UCSD-AML1 (cell line): ENCODE measurements around the gene CHRNB4.
"Not testable (repeated sequence)": the region's sequence is repeated elsewhere in the genome, so short reads cannot be mapped to it uniquely, and the experiment has no call there.

Experiments used
- DNase-seq: peaks from one replicate; lab custom pipeline; 2025; ENCODE audit not compliant: unreplicated experiment; lab: John Stamatoyannopoulos, UW

Gene CHRNB4

DNA sequence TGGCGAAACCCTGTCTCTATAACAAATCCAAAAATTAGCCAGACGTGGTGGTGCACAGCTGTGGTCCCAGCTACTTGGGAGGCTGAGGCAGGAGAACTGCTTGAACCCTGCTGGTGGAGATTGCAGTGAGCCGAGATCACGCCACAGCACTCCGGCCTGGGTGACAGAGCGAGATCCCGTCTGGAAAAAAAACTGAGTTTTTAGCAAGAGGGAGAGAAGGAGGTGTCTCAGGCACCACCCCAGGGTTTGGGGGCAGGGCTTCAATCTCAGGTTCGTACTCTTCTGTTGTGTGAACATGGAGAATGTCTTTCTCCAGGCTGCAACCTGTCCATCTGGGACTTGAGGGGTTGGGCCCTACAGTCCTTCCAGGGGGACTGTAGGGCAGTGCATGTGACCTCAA, 22.9 kb downstream of the CHRNB4 start:
- no peak for DNase-seq

DNA sequence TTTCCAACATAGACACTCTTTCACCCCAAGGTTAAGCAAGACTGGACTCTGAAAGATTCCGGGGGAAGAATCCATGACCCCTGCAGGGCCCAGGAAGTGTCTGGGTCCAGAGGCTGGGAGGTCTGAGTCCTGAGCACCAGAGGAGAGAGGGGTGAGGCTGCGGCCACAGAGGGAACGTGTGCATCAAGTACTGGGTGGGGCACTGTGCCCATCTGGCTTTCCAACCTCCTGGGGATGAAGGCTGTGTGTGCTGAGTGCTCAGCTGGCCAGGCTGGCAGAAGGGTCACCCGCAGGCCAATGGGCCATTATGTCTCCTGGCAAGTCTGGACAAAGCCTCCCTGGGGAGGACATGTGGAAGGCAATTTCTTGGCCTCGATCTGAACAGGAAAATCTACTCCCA, 23.5 kb downstream of the CHRNB4 start:
- DNase-seq: no peak

DNA sequence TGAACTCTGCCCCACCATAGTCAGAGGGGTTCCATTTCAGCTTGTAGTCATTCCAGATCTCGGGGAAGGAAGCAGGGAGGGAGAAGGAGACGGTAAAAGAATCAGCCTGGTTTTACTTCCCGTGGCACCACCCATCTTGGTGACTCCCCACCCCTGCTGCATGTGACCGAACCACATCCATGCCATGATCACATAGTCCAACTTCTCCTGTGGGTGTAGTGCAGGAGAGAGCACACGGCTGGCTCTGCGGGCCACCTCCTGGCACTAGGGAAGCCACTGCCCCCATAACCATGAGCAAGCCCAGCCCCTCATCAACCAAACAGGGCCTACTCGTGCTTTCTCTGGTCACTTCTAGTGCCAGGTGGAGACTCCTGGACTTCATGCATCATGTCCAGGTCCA, 23.9 kb downstream of the CHRNB4 start:
- no peak for DNase-seq

DNA sequence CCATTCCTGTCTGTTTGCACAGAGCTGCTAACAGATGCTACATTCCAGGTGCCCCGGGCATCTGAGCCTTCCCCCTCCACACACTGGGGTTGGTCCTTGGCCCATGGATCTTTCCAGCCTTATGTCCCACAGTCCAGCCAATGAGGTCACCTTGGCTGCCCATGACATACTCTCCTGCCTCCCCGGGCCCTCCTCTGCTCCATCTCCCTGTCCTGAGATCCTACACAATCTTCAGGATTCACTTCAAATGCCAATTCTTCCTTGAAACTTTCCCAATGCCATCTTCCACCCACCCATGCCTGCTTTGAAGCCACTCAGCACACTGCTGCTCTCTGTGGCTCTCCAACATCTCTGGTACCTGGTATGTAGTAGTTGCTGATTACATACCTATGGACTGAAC, 24.5 kb downstream of the CHRNB4 start:
- DNase-seq: no peak

DNA sequence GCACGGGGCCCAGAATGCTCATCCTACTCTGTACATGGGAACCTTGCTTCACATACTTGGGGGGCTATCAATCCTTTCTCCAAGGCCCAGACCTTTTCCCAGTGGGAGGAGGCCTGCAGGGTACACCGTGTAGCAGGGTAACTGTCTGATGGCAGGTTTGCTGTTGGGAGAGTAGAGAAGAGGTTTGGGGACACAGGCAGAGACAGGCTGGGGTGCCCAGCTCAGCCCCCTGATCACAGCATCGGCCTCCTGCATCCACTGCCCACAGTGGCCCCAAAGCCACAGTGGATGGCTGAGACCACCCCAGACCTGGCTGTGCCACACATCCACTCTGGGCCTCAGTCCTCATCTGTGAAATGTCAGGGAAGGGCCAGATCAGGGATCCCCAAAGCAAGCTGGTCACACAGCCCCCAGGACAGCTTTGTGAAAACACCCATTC, 25.8 kb downstream of the CHRNB4 start:
- no peak for DNase-seq

DNA sequence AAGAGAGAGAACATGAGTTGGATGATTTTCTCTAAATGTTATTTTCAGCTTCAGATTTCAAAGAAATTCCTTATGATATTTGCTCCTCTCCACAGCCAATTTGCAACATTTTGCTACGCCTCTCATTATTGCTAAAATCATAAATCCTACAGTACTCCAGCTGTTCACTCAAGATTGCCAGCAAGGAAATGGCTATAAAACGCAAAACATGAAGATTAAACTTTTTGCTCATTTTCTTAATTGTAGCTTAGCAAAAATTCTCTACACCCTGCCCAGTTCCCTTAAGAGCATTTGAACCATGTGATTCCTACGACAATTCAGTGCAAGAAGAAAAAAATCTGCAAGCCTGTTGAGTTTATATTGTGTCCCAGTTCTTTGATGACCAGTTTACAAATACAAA, 27.0 kb downstream of the CHRNB4 start:
- DNase-seq: no peak

DNA sequence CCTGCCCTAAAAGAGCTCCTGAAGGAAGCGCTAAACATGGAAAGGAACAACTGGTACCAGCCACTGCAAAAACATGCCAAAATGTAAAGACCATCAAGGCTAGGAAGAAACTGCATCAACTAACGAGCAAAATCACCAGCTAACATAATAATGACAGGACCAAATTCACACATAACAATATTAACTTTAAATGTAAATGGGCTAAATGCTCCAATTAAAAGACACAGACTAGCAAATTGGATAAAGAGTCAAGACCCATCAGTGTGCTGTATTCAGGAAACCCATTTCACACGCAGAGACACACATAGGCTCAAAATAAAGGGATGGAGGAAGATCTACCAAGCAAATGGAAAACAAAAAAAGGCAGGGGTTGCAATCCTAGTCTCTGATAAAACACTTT, 31.5 kb downstream of the CHRNB4 start:
- DNase-seq: not testable (repeated sequence)

DNA sequence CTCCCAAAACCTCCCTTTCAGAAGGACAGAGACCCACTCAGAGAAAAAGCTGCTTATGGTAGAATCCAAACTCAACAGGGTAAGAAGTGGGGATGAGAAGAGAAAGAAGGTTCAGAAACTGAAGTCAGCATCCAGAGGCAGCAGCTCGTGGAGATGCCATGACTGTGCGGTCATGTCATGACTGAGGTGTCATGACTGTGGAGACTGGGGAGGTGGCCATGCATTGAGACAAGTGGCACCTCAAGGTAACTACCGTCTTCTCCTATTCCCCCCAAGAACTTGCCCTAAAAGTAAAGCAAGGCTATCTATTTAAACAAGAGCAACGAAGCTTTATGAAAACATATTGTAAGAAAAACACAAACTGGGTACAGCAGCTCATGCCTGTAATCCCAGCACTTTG, 35.3 kb downstream of the CHRNB4 start:
- DNase-seq: no peak

DNA sequence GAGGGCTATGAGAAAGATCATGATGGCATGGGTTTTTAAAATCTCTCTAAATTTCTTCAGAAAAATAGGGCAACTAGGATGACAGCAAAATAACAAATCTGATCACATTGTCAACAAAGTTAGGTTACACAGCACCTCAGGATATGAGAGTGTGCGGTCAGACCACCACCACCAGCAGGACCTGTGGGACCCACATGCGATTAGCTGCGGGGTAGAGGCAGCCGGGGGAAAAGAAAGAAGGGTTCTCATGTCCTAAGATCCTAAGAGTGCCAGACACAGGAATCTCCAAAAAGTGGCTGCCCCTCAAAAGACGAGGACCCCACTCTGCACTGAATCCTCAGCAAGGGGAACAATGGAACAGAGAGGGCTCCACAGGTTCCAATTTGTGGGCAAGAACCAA, 35.8 kb downstream of the CHRNB4 start:
- DNase-seq: no peak

DNA sequence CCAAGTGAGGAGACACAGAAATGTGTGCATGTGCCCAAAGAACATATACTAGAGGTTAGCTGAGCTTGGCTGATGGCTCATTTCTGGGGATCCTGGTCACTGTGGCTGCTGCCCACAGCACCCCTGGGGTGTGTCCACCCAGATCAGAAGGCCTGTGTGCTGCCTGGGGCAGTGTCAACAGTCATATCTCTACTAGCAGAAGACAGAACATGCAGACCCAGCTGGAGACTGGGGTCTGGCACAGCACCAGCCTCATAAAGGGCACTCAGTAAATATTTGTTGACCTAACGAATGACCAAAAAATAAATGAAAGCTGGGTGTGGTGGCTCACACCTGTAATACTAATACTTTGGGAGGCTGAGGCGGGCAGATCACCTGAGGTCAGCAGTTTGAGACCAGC, 36.6 kb downstream of the CHRNB4 start:
- no peak for DNase-seq

DNA sequence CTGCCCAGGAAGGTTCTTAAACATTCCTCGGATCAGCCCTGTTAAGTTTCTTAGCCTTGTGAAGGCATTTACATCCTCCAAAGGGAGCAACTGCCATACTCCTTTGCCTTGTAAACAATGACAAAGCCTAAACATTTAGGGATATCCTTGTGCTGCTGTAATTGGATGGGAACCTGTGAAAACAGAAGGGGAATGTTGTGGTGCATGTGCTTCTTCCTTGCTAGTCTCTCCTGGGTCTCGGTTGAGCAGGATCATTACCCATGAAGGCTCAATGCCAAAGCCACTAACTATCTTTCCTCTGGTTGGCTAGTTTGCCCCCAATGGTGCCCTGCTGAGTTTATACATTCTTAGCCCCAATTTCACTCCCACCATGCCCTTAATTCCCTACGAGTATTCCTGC, 37.5 kb downstream of the CHRNB4 start:
- no peak for DNase-seq

DNA sequence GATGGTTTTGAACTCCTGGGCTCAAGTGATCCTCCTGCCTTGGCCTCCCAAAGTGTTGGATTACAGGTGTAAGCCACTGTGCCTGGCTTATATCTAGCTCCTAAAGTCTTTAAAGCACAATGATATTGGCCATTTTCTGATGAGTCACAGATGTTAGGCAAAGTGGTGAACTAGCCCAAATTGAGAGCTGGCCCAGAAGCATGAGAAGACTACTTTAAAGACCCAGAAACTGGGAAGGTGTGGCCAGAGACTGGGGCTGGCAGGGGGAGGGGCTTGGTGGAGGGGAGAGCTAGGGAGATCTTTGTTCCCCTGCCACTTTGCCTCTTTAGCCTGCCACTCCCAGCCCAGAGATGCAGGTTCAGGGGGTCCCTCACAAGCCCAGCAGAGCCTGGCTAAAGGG, 41.8 kb downstream of the CHRNB4 start:
- no peak for DNase-seq

DNA sequence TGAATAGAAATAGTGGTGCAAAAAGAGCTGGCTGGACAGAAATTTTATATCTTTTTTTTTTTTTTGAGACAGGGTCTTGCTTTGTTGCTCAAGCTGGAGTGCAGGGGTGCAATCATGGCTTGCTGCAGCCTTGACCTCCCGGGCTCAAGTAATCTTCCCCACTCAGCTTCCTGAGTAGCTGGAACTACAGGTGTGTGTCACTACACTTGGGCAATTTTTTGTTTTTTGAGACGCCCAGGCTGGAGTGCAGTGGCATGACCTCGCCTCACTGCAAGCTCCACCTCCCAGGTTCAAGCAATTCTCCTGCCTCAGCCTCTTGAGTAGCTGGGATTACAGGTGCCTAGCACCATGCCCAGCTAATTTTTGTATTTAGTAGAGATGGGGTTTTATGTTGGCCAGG, 42.7 kb downstream of the CHRNB4 start:
- no peak for DNase-seq

DNA sequence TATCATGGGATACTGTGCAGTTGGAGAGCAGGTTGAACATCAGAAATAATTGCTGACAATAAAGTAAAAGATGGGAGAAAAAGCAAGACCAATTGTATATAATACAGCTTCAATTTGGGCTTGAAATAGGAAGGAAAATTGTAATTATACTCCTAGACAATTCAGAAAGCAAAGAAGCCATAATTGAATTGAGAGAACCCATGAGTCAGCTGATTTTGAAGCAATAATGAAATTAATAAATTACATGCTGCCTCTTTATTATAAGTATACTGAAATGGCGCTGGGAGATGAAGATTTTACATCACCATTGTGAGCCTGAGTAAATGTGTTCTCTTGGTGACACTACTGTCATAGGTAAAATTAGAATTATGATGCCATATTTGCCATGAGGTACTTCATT, 43.4 kb downstream of the CHRNB4 start:
- no peak for DNase-seq

DNA sequence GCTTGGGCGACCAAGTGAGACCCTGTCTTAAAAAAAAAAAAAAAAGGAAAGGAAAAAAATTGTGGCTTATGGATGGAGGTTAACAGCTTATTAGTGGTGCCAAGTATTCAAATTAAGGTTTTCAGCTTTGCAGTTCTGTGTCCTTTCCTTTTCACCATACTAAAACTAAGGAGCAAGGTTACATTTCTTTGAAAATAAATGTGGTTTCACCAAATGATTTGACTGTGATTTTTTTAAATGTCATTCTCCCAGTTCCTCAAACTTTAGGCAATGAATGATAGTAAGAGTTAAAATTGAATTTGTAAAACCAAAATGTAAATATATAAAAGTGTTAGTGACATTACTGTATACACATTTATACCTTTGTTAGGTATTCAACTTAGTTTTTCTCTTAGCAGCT, 66.1 kb downstream of the CHRNB4 start:
- DNase-seq: no peak
